ENCODE results near the gene STAG2.

The STAG2 gene

DNA sequence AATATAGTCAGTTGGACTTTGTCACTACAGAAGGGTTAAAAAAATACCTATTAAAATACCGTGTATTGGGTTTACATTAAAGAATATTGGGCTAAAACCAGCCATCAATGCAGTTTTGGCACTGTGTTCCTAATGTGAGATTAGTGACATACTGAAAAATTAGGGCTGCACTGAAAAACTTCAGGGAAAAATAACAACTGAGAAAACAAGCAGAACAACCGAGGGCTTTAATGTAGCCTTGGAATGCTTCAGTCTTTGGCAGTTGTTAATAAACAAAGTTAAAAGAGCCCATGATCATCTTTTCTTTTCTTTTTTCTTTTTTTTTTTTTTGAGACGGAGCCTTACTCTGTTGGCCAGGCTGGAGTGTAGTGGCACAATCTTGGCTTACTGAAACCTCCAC, 12.4 kb downstream of the STAG2 start:
- DNase-seq (ENCODE audit: low read depth in 2 of 2, low spot score in 1 of 2): no peak

DNA sequence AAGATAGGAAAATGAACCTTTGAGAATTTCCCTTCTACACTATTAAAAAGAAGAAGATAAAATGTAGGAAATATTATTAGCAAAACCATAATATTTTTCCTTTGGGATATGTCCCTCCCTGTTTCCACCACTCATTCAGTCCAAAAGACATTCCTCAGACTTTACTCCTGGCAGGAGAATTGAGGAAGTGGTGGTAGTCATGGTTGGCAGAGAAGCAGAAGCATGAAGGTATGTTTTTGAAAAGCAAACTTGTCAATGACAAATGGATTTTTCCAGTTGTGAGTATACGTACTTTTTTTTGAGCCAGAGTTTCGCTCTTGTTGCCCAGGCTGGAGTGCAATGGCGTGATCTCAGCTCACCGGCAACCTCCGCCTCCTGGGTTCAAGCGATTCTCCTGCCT, 13.7 kb downstream of the STAG2 start:
- DNase-seq (ENCODE audit: low read depth in 2 of 2, low spot score in 1 of 2): no peak

DNA sequence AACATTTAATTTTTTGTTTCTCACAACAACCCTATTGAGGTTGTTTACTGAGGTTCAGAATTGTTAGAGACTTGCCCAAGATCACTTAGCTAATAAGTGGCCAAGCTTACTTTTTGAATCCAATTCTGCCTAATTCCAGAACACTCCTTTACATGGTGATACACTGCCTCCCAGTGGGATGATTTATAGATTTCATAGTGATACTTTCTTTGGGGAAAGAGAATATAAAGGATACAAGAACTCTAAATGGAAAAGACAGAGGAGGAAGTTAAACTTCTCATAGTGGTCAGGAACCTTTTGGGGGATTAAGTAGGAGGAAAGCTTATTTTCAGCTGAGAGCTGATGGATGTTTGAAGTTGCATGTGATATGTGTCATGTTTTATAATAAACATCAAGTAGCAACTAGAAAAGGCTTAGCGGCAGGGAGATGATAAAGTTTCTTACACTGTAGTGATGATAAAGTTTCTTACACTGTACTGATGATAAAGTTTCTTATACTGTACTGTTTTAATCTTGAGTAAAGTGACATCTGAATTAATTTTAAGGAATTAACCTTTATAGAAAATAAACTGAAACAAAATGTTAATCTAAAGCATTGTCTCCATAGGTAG, 15.3 kb downstream of the STAG2 start:
- no peak for DNase-seq (ENCODE audit: low read depth in 2 of 2, low spot score in 1 of 2)

DNA sequence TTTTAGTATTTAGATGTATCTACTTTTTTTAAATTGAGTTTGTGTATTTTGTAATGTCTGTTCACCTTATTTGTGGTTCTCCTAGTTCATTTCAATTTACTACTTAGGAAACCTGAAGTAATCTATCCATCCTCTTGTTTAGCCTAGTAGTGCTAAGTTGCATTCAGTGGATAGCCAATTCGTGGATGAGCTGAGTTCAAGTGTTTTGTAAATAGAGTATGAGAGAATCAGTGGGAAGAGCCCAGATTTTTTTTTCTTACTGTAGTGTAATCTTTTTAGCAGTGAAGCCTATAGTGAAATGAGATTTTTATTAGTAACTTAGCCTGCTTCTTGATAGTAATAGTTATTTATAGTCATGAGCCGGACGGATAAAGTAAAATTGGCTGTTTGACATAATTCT, 21.7 kb downstream of the STAG2 start:
- DNase-seq (ENCODE audit: low read depth in 2 of 2, low spot score in 1 of 2): no peak

DNA sequence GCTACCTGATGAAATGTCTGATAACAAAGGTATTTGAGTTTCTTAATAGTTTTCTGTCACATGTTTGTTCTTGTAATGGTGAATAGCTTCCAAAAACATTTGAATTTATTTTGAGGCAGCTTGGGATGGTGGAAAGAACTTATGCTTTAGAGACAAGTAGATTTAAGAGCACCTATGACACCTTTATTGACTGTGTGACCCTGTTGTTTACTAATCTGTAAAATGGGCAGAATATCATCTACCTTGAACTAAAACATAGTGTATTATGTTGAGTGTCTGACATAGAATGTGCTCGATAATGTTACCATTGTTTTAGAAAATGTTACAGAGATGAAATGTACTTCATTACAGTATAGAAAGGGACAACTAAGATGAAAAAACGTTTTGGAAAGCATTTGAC, 24.9 kb downstream of the STAG2 start:
- DNase-seq (ENCODE audit: low read depth in 2 of 2, low spot score in 1 of 2): no peak

DNA sequence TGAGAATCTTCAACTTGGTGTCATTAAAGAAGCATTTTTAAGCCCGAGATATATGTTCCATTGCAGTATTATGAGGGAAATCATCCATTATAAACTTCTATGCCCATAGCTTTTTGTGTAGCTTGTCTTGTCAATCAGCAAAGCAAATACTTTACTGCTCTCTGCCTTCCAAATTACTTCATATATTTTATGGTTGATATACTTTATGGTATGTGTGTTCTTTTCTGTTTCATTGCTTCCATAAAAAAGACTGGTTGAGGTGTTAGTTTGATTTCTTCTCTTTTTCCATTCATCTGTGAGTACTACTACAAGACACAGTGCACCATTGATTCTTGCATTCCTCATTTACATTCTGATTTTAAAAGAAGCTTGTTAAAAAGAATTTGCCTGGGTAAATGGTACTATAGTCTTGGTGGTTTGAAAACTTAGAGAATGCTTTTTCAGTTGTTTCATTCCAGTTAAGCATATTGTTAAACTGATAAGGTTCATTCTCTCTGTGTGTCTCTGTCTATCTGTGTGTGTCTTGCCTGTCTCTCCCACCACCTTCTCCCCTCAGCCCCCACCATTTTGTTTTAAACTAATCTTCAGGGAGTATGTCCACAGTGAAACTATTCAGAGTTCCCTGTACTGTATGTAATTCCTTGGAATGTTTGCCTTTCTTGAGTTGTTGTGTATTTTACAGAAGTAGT, 27.1 kb downstream of the STAG2 start:
- DNase-seq (ENCODE audit: low read depth in 2 of 2, low spot score in 1 of 2): no peak

DNA sequence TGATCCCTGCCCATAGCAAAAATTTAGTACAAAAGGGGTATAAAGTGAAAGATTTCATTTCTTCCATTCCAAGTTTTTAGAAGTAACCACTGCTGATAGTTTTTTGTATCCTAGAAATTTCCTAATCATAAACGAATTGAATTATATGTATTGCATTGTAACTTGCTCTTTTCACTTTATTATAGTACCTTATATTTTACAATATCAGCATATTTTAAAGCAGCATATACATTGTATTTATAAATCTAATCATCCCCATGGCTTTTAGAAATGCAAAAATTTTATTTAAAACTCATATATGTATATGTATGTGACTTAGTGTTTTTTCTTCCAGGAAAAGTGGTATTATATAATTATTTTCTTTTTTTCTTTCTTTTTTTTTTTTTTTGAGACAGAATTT, 27.7 kb downstream of the STAG2 start:
- DNase-seq (ENCODE audit: low read depth in 2 of 2, low spot score in 1 of 2): no peak

DNA sequence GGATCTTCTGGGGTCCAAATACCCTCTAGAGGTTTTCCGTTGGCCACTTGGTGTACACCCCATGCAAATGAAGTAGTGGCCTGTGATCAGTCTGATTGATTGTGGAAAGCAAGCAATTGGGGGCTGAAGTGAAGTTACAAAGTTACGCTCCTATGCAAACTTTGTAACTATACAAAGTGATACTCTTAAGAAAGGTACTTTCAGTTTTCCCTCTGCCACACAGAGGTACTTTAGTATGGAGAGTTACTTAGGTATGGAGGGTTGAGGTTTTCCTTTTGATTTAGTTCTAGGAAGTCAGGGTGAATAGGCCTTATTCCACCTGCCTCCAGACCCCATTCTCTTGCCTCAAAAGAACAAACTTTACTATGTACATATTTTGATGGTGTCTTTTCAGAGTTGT, 28.7 kb downstream of the STAG2 start:
- DNase-seq (ENCODE audit: low read depth in 2 of 2, low spot score in 1 of 2): no peak

DNA sequence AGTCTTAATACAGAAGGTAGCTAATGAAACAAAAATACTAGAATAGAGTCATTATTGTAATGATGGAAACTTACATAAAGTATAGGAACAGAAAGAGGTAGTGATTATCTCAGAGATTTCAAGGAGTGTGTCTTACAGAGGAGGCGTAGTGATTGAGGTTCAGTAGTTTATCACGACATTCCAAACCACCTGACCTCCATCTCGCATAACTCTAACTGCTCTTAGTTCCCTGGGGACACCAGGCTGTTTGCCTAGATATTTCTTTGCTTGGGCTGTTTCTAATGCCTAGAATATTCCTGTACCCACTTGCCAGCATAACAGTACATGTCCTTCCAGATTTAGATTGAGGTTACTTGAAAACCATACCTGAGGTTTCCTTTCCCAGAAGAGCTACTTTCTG, 29.1 kb downstream of the STAG2 start:
- DNase-seq (ENCODE audit: low read depth in 2 of 2, low spot score in 1 of 2): no peak

DNA sequence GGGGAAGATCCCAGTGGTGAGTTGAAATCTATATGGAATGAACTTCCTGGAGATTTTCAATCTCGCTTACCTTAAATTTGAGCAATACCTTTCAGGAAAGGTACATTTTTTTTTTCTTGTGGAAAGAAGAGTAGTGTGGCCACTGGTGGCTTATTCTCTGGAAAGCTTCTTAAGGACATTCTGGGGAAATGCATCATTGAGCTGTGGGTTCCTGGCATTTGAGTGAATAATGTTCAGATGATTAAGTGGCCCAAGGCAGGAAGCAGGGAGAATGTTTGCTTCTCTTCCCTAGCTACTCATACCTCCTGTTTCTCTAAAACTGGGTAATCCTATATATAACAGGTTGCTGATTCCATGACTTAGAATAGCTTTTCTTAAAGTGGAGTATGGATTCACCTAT, 31.8 kb downstream of the STAG2 start:
- DNase-seq (ENCODE audit: low read depth in 2 of 2, low spot score in 1 of 2): no peak

DNA sequence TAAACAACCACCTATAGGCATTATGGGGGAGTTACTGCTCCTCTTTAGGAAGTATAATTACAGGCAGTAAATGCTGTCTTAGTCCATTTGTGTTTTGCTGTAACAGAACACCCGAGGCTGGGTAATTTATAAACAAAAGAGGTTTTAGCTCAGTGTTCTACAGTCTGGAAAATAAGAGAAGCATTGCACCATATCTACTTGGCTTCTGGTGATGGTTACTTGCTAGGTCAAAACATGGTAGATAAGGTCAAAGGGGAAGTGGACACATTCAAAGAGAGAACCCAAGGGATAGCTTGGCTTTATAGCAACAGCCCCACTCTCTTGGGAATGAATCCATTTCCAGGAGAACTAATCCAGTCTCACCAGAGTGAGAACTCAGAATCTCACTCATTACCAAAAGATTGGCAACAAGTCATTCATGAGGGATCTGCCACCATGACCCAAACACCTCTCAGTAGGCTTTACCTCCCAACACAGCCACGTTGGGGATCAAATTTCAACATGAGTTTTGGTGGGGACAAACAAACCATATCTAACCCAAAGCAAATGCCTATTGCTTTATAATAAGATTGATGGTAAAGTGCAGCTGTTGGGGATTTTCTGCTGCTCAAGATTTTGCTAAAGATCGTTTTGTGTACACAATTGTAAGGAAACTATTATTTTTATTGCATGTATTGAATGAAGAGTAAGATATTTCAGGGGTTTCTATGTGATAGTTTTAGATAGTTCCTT, 32.6 kb downstream of the STAG2 start:
- DNase-seq (ENCODE audit: low read depth in 2 of 2, low spot score in 1 of 2): no peak

DNA sequence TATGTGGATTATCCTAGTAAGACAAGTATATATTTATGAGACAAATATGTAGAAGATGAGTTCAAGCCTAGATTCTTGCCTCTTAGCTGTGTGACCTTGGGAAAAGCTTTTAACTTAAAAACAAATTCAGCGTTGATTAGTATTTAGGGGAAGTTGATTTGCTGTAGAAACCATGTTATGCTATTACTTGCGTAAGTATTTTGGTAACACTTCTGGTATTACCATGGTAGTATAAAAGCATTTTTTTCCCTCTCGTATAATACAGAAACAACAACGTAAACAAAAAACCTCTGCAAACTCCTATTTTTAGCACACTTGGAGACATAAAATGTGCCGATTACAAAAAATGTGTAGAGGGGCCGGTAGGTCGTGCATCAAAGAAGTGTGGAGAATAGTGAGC, 33.2 kb downstream of the STAG2 start:
- DNase-seq (ENCODE audit: low read depth in 2 of 2, low spot score in 1 of 2): no peak

DNA sequence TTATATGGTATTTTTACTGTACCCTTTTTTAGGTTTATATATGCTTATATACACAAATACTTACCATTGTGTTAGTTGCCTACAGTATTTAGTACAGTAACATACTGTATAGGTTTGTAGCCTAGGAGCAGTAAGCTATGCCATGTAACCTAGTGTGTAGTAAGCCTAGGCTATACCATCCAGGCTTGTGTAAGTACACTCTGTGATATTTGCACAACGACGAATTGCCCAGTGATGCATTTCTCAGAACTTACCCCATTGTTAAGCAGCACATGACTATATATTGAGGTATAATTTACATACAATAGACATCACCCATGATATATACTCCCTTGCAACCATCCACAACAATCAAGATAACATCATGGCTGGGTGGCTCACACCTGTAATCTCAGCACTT, 40.1 kb downstream of the STAG2 start:
- DNase-seq (ENCODE audit: low read depth in 2 of 2, low spot score in 1 of 2): no peak

DNA sequence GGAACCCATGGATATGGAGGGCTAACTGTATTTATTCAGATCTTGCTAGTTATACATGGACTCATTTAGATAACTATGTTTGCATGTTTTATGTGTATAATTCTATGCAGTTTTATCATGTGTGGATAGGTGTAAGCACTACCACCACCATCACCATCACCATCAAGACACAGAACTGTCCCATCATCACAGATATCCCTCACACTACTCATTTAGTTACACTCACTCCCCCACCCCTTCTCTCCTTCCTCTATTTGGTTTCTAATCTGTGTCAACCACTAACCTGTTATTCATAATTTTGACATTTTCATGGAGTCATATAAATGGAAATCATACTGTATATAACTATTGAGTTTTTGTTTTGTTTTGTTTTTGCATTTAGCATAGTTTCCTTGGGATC, 43.7 kb downstream of the STAG2 start:
- no peak for DNase-seq (ENCODE audit: low read depth in 2 of 2, low spot score in 1 of 2)

DNA sequence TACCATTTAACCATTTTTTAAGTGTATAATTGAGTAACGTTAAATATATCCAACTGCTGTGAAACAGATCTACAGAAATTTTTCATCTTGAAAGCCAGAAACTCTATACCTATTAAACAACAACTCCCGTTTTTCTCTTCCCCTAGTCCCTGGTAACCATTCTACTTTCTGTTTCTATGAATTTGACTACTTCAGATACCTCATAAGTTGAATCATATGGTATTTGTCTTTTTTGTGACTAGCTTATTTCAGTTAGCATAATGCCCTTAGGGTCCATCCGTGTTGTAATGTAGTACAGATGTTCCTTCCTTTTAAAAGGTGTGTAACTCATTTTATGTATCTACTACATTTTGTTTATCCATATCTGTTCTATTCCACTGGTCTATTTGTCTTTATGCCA, 48.7 kb downstream of the STAG2 start:
- DNase-seq (ENCODE audit: low read depth in 2 of 2, low spot score in 1 of 2): no peak

DNA sequence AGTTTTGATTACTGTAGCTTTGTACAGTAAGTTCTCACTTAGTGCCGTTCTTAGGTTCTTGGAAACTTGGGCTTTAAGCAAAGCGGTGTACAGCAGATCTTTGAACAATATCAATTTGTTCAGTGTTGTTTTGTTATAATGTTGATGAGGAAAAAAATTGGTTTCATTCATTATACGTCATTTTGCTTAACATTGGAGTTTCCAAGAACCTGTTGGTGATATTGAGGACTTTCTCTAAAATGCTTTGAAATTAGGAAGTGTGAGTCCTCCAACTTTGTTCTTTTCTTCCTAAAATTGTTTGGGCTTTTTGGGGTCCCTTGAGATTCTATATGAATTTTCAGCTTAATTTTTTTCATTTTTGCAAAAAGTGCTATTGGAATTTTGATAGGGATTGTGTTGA, 49.1 kb downstream of the STAG2 start:
- no peak for DNase-seq (ENCODE audit: low read depth in 2 of 2, low spot score in 1 of 2)

DNA sequence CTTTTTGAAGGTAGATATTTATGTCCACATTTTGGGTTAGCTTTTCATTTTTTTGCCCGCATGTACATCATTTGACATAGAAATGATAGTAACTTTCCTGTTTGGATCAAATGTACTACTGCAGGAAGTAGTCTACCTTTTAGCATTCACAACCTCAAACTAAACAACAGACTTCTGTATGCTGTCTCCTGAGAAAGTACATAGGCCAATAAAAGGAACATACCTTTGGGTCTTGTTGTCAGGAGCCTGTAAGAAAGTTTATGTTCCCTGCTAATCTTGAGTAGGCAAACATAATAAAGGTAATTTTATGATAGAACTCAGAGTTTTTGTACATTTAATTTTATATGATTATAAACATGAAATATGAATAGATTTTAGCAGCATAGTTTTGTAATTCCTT, 54.2 kb downstream of the STAG2 start:
- no peak for DNase-seq (ENCODE audit: low read depth in 2 of 2, low spot score in 1 of 2)

DNA sequence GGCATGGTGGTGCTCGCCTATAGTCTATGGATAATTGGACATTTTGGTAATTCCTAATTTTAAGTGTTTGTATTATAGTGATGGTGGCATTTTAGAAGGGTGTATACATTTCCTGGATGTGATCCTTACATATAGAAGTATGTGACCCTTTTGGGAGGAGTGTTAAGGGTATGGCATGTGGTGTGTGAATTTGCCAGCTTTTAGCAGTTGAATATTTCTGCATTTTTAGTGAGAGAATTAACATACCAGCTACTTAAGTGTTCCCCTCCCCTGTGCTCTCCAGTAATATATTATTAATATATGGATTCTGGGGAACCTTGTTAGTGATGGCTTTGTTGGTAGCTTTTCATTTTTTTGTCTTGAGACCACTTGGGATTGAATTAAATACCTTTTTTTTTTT, 55.3 kb downstream of the STAG2 start:
- DNase-seq (ENCODE audit: low read depth in 2 of 2, low spot score in 1 of 2): no peak

DNA sequence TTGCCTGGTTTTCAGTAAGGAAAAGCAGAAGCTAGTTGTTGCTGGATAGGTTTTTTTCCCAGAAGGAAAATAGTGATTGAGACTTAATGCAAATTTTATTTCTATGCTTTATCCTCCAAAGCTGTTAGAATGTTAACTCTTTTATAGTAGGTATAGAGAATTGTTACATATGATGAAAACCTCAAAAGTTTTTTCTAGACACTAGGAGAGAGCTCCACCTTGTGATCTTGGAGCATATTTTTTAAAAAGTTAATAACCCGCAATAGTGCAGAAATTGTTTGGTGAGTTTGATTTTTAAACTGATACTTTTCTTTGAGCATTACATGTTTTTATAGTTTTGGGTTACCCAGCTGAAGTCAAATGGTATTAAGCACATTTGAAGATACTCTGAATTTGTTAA, 56.5 kb downstream of the STAG2 start:
- no peak for DNase-seq (ENCODE audit: low read depth in 2 of 2, low spot score in 1 of 2)

DNA sequence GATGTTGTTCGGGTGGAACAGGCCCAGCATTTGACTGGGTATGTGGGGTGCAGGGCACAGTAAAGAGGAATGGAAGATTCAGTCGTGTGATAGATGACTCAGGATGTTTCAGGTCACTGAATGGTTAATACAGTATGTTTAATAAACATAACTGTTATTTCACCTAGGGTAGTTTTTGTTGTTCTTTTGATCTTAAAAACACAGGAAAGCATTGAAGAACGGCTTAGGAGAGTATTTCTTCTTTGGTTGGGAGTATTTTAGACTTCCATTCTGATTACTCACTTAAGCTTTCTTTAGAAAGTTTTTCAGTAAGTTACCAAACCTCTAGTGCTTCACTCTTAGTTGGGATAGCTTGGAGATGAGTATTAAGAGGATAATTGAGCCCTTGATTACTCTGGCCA, 62.3 kb downstream of the STAG2 start:
- no peak for DNase-seq (ENCODE audit: low read depth in 2 of 2, low spot score in 1 of 2)

DNA sequence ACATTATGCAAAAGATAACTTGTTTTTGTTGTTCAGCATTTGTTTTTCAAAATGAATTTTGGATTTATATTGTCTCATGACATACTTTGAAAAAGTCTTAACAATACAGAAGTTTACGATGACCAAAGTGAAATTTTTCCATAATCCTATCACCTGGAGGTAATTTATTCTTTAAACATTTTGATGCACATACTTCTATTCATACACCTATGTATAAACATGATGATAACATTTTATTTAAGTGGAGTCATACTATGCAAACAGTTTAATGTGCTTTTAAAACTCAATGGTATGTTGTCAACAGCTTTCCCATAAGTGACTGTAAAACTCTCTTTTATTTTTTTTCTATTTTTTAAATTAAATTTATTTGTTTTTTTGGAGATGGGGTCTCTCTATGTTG, 65.0 kb downstream of the STAG2 start:
- DNase-seq (ENCODE audit: low read depth in 2 of 2, low spot score in 1 of 2): no peak

DNA sequence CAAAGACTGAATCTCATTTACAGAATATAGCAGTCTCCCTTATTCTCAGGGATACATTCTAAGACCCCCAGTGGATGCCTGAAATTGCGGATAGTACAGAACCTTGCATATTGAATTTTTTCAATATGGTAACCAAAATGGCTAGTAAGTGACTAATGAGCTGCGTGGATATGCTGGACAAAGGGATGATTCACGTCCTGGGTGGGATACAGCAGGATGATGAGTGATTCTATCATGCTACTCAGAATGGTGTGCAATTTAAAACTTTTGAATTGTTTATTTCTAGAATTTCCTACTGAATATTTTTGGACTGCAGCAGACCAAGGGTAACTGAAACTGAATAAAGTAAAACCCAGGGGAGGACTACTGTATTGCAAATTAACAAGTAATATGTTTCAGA, 66.7 kb downstream of the STAG2 start:
- DNase-seq (ENCODE audit: low read depth in 2 of 2, low spot score in 1 of 2): no peak

DNA sequence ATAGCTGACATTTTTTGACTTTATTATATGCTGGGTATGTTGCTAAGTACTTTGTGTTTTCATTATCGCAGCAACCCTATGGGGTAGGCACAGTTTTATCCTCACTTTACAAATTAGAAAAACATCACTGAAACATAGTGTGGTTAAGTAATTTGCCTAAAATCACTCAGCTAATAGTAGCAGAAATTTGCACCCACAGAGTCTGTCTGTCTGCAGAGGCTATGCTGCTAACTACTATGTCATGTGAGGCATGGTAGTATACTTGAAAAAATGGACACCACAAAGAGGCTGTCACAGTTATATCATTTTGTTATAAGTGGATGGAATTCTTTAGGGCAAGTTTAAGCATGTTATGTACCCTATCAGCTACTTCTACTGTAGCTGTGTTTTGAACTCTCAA, 69.0 kb downstream of the STAG2 start:
- no peak for DNase-seq (ENCODE audit: low read depth in 2 of 2, low spot score in 1 of 2)

Data from stimulated activated CD8-positive, alpha-beta memory T cell treated with anti-CD3 and anti-CD28 coated beads, Interleukin-4, amount 100 ng/mL, for 1 hour (primary cell).